ENCODE results near the gene TLE4.

TLE4 gene

DNA sequence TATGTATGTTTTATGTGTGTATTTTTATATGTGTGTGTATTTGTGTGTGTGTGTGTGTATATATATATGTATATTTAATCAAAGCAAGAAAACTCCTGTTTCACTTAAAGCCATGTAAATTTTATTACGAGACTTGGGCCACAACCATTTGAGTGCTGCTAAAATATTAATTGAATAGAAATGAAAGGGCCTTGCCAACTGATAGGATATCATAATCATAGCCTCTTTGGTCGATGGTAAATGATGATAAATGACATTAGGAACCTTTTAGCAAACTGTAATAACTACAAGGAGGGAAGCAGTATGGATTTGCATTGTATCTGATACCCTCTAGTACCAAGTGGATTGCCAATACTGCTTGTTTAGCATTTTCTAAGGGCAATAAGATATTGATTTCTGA, 7.9 kb downstream of the TLE4 start:
- H3K27me3 ChIP-seq (ENCODE audit: control insufficient read depth, low read length): no peaks in the 10 kb centered on the region
- no peaks in the 10 kb centered on the region for H4K20me1 ChIP-seq (ENCODE audit: control insufficient read depth, insufficient read depth, low read depth, low read length)
- H3K36me3 ChIP-seq (ENCODE audit: control insufficient read depth, low read length): peaks cover 35% of the 10 kb centered on the region
- no peak overlapping the region for H3K4me3 ChIP-seq (ENCODE audit: low read length)
- H3K4me2 ChIP-seq (ENCODE audit: low read length): no peak overlapping the region
- no peaks in the 10 kb centered on the region for H3K9me3 ChIP-seq (ENCODE audit: control insufficient read depth, insufficient read depth, low read length)
- H3F3A ChIP-seq (ENCODE audit: control insufficient read depth, insufficient read depth): no peaks in the 10 kb centered on the region
- peaks cover 4% of the 10 kb centered on the region for H3K4me1 ChIP-seq (ENCODE audit: control insufficient read depth, low read length)
- TF ChIP-seq, protein P1, sequence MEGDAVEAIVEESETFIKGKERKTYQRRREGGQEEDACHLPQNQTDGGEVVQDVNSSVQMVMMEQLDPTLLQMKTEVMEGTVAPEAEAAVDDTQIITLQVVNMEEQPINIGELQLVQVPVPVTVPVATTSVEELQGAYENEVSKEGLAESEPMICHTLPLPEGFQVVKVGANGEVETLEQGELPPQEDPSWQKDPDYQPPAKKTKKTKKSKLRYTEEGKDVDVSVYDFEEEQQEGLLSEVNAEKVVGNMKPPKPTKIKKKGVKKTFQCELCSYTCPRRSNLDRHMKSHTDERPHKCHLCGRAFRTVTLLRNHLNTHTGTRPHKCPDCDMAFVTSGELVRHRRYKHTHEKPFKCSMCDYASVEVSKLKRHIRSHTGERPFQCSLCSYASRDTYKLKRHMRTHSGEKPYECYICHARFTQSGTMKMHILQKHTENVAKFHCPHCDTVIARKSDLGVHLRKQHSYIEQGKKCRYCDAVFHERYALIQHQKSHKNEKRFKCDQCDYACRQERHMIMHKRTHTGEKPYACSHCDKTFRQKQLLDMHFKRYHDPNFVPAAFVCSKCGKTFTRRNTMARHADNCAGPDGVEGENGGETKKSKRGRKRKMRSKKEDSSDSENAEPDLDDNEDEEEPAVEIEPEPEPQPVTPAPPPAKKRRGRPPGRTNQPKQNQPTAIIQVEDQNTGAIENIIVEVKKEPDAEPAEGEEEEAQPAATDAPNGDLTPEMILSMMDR (IDR thresholded peaks at IDR 0.05; ENCODE audit: low read depth, low read length, poor library complexity, severe bottlenecking): no peak
- TF ChIP-seq EZH2phosphoT487 (IDR thresholded peaks at IDR 0.05; ENCODE audit: borderline replicate concordance, low read length): no peak
- H3K27ac ChIP-seq (ENCODE audit: low read depth, low read length): no peak overlapping the region
- peaks cover 19% of the 10 kb centered on the region for H3K79me2 ChIP-seq (ENCODE audit: control insufficient read depth, low read length)
- H3K9me2 ChIP-seq (replicated peaks; ENCODE audit: control insufficient read depth, low read length): no peaks in the 10 kb centered on the region

DNA sequence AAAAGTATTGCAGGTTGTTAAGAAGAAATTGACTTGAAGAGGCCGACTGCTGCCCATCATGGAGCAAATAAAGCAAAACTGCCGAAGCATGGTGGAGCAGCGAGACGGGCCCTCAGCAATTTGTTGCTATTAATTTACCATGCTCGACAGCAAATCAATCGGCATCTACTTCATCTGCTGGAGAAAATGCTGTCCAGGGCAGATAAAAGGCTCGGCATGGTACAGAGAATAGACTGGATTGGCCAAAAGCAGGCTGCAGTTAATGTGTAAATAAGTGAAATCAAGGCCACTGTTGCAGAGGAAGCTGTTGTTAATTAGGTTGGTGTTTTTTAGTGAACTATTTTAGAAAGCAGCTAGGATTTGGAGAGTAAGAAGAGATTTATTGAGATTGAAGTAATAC, 8.3 kb downstream of the TLE4 start:
- Histone ChIP-seq H3K9me2 (replicated peaks; ENCODE audit: control insufficient read depth, low read length) (no peaks in the 10 kb centered on the region), H3K27ac (ENCODE audit: low read depth, low read length) (no peak overlapping the region), H3K4me2 (ENCODE audit: low read length) (no peak overlapping the region), H3K4me1 (ENCODE audit: control insufficient read depth, low read length) (peaks cover under 1% of the 10 kb centered on the region; the same call in 1 of the 2 replicates), H3K4me3 (ENCODE audit: low read length) (no peak overlapping the region), H3K79me2 (ENCODE audit: control insufficient read depth, low read length) (peaks cover 18% of the 10 kb centered on the region; the same call in 1 of the 2 replicates), H3K36me3 (ENCODE audit: control insufficient read depth, low read length) (peaks cover 31% of the 10 kb centered on the region), H4K20me1 (ENCODE audit: control insufficient read depth, insufficient read depth, low read depth, low read length) (no peaks in the 10 kb centered on the region), H3F3A (ENCODE audit: control insufficient read depth, insufficient read depth) (no peaks in the 10 kb centered on the region), H3K9me3 (ENCODE audit: control insufficient read depth, insufficient read depth, low read length) (no peaks in the 10 kb centered on the region), H3K27me3 (ENCODE audit: control insufficient read depth, low read length) (no peaks in the 10 kb centered on the region)
- TF ChIP-seq, protein P1 (IDR thresholded peaks at IDR 0.05; ENCODE audit: low read depth, low read length, poor library complexity, severe bottlenecking): no peak
- TF ChIP-seq EZH2phosphoT487 (IDR thresholded peaks at IDR 0.05; ENCODE audit: borderline replicate concordance, low read length): no peak

DNA sequence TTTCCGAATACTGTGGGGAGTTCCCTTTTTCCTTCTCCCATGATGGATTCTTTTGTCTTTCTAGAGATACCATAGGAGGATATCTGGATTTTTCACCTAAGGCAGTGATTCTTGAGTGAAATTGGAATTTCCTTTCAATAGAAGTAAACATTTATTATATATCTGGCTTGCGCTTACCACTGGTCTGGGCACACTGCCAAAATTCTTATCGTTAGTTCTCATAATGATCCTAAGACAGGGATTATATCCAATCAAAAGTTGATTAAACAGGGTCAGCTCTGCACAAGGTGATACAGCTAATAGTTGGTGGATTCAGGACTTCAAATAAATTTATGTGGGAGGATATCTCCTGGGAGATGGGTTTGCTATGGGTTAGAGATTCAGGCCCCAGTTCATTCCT, 9.6 kb downstream of the TLE4 start:
- no peaks in the 10 kb centered on the region for H3K4me1 ChIP-seq (ENCODE audit: control insufficient read depth, low read length)
- no peak overlapping the region for H3K4me2 ChIP-seq (ENCODE audit: low read length)
- H3K27ac ChIP-seq (ENCODE audit: low read depth, low read length): no peak overlapping the region
- H3K36me3 ChIP-seq (ENCODE audit: control insufficient read depth, low read length): peaks cover 24% of the 10 kb centered on the region
- no peaks in the 10 kb centered on the region for H4K20me1 ChIP-seq (ENCODE audit: control insufficient read depth, insufficient read depth, low read depth, low read length)
- H3K79me2 ChIP-seq (ENCODE audit: control insufficient read depth, low read length): peaks cover 18% of the 10 kb centered on the region; the same call in 1 of the 2 replicates
- TF ChIP-seq, protein P1 (IDR thresholded peaks at IDR 0.05; ENCODE audit: low read depth, low read length, poor library complexity, severe bottlenecking): no peak
- no peak for TF ChIP-seq EZH2phosphoT487 (IDR thresholded peaks at IDR 0.05; ENCODE audit: borderline replicate concordance, low read length)
- H3K9me3 ChIP-seq (ENCODE audit: control insufficient read depth, insufficient read depth, low read length): no peaks in the 10 kb centered on the region
- no peaks in the 10 kb centered on the region for H3F3A ChIP-seq (ENCODE audit: control insufficient read depth, insufficient read depth)
- H3K27me3 ChIP-seq (ENCODE audit: control insufficient read depth, low read length): no peaks in the 10 kb centered on the region
- no peak overlapping the region for H3K4me3 ChIP-seq (ENCODE audit: low read length)
- H3K9me2 ChIP-seq (replicated peaks; ENCODE audit: control insufficient read depth, low read length): no peaks in the 10 kb centered on the region

Measured in DOHH2 (cell line).